Activated T-cell treated with anti-CD3 and anti-CD28 coated beads, Interleukin-2, amount 50 U/mL, for 48 hours (primary cell): ENCODE measurements around the gene ATXN1.

Experiments used
- DNase-seq, 2 experiments: peaks; one replicate each; pipeline ENCODE4 v3.0.0-alpha.2; 2020

ATXN1 gene

GRCh38 chr6:16742116-16742515 is 19.1 kb downstream of the ATXN1 start:
- no peak for DNase-seq

- no peak for DNase-seq
Measured at GRCh38 chr6:16741112-16742016, 19.9 kb downstream of the ATXN1 start.

DNA sequence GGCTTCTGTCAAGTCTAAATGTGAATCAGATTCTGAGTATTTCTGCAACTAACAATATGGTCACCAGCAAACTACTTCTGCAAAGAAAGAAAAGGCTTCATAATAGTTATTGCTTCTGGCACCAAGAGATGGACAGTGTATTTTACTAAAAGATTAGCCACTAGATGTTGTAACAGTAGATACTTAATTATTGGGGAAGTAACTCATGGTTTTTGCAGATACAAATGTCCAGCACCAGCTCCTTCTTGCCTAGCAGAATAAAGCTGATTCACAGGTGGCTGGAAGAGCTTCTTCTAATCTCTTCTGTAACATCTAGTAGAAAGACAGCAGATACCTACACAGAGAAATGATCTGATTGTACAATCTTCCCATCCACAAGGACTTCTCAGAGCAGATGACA is 21.2 kb downstream of the ATXN1 start:
- no peak for DNase-seq

- DNase-seq: no peak
Measured at GRCh38 chr6:16739329-16739801, 21.9 kb downstream of the ATXN1 start.

GRCh38 chr6:16737925-16738324 is 23.3 kb downstream of the ATXN1 start:
- DNase-seq: no peak

- no peak for DNase-seq
Measured at GRCh38 chr6:16736856-16737775, 24.1 kb downstream of the ATXN1 start.

- DNase-seq: no peak
Measured at GRCh38 chr6:16735014-16735413, 26.2 kb downstream of the ATXN1 start.

DNA sequence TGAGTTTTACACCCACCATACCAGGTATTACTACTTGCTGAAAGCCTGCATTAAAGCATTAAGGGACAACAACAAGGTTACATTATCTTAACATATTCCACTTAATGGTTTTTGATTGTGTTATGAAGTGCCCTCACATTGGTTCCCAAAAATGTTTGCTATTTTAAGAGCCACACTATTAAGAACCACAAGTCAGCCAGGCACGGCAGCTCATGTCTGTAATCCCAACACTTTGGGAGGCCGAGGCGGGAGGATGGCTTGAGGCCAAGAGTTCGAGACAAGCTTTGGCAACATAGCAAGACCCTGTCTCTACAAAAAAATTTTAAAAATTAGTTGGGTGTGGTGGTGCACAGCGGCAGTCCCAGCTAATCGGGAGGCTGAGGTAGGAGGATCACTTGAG is 28.2 kb downstream of the ATXN1 start:
- DNase-seq: no peak

- peak; percentile 45 to 48 for DNase-seq
Measured at GRCh38 chr6:16731478-16732051, 29.7 kb downstream of the ATXN1 start.

GRCh38 chr6:16730738-16731477 is 30.4 kb downstream of the ATXN1 start:
- DNase-seq: no peak

- no peak for DNase-seq
Measured at GRCh38 chr6:16729744-16730143, 31.5 kb downstream of the ATXN1 start.

- DNase-seq: no peak
Measured at GRCh38 chr6:16729183-16729691, 32.0 kb downstream of the ATXN1 start.

- no peak for DNase-seq
Measured at GRCh38 chr6:16728513-16729182, 32.6 kb downstream of the ATXN1 start.

DNA sequence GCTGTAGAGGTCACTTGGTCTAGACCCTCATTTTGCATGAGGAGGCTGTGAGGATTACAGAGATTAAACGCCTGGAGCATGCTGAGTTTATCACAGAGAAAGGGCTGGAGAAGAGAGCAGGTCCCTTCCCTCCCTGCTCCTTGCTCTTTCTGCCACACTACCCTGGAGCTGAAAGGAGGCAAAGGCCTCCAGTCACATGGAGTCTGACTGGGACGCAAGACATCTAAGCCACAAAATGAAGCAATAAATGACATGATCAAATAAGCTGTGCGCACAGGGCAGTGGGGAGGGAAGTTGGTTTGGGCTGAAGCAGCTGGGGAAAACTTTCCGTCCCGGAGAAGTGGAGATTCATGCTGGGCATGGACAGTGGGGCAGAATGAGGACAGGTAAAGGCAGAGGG is 33.3 kb downstream of the ATXN1 start:
- DNase-seq: no peak

- no peak for DNase-seq
Measured at GRCh38 chr6:16725145-16725864, 36.0 kb downstream of the ATXN1 start.

- DNase-seq: no peak
Measured at GRCh38 chr6:16723826-16724225, 37.4 kb downstream of the ATXN1 start.

- no peak for DNase-seq
Measured at GRCh38 chr6:16723402-16723801, 37.9 kb downstream of the ATXN1 start.

- no peak for DNase-seq
Measured at GRCh38 chr6:16722630-16723029, 38.6 kb downstream of the ATXN1 start.

DNA sequence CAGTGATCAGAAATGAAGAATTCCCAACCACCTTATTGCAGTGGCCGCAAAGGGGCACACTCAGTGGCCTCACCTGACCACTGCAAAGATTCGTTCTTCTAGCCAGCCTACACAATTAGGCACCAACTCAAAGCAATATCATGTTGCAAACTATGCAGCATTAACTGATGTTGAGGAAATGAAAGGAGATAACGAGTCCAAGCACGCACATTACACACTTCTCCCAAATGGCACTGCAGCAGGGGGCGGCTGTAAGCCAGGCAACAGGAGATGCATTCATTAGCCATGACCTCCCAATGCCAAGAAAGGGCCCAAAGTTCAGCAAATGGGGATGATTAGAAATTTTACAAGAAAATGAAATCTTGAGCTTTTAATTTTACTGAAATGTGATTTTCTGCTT is 39.3 kb downstream of the ATXN1 start:
- DNase-seq: no peak

GRCh38 chr6:16720861-16721260 is 40.4 kb downstream of the ATXN1 start:
- no peak for DNase-seq

GRCh38 chr6:16719488-16719887 is 41.8 kb downstream of the ATXN1 start:
- no peak for DNase-seq
